MV-4-11 (cell line): Measurements from ENCODE around the gene SLF2.

Experiments
- DNase-seq: peaks from one replicate; lab custom pipeline; 2025; lab: John Stamatoyannopoulos, UW

The SLF2 gene

GRCh38 chr10:100901051-100901450 lies 11.7 kb upstream of the SLF2 start:
- DNase-seq: no peak

GRCh38 chr10:100902622-100903021 lies 10.1 kb upstream of the SLF2 start:
- DNase-seq: no peak

DNA sequence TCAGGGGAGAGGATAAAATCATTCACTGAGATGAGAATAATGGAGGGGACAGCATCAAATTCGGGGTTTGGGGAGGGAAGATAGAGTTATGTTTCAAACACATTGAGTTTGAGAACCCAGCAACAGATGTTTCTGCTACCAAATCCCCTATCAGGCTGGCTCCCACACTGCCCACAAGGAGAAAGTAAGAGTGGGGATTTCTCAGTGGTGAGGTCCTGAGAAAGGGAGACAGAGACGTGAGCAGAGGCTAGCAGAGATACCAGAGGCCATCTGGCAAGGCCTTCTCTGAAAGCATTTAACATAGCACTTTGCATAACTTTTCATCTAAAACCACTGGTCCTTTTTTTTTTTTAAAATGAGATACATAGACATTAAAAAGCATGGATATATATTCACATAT lies 7.8 kb upstream of the SLF2 start:
- DNase-seq: no peak

- peak; percentile 24 for DNase-seq
These were observed 5.6 kb upstream of the SLF2 start for GRCh38 chr10:100907175-100907574.

DNA sequence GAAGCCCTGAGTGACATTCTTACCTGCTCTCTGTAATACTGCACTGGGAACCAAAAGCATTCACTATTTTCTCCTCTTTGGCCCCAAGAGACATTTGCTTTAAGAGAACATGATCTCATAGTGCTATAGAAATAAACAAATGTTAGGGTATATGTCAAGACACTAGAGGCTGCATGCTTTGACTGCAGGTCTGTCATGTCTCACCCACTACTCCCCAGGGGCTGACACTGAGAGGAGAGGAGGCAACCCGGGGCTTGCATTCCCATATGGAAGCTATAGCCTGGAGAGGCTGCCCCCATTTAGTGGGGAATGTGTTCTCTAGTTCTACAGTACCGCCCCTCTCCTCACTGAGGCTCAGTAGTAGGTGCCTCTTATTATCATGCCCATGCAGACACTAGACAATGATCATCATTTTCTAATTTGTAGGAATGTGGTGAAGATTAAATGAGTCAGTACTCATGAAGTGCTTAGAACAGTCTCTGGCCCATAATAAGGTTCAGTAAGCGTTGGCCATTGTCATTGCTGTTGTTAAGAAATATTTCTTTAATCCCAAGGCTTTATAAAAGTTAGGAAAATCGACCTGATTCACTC lies 4.9 kb upstream of the SLF2 start:
- DNase-seq: no peak

DNA sequence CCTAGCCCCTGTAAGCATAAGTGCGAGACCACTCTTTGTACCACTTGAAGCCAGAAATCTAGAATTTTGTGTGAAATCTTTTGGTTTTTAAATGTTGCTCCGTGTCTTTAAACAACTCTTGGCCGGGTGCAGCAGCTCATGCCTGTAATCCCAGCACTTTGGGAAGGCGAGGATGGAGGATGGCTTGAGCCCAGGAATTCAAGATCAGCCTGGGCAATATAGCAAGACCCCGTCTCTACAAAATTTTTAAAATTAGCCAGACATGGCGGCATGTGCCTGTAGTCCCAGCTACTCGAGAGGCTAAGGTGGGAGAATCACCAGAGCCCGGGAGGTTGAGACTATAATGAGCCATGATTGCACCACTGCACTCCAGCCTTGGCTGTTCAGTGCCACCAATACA lies 4.4 kb upstream of the SLF2 start:
- DNase-seq: no peak

DNA sequence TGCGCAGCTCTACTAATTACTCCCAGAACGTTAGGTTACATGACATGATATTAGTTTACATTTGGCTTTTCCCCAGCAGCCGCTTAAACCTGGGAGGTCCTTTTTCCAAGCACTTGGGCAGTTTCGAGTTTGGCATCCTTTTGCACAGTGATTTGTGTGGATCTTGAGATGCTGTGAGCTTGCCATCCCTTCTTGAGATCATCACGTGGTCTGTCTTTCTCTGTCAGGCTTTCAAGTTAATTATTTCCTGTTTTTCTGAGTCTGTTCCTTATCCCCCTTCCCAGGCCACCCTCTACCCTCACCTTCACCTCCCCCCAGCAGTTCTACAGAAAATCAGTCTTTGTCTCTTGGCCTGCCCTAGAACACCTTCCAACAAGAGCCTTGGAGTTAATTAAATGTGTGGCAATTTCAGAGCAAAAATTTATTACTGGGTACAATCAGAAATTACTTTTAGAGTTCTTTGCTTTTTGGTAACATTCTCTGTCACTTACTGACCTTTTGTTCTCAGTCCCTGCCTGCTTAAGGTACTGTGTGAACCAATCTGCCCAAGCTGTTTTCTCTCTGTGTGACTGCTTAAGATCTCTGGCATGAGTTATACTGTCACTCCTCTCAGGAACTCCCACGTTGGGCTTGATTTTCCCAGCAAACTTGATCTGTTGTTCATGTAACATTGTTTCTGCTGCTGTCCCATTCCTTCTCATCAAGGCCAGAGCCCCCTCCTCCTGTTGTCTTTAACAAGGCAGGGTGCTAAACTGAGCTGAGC lies 3.1 kb upstream of the SLF2 start:
- no peak for DNase-seq

GRCh38 chr10:100911472-100911871 lies 1.3 kb upstream of the SLF2 start:
- no peak for DNase-seq

DNA sequence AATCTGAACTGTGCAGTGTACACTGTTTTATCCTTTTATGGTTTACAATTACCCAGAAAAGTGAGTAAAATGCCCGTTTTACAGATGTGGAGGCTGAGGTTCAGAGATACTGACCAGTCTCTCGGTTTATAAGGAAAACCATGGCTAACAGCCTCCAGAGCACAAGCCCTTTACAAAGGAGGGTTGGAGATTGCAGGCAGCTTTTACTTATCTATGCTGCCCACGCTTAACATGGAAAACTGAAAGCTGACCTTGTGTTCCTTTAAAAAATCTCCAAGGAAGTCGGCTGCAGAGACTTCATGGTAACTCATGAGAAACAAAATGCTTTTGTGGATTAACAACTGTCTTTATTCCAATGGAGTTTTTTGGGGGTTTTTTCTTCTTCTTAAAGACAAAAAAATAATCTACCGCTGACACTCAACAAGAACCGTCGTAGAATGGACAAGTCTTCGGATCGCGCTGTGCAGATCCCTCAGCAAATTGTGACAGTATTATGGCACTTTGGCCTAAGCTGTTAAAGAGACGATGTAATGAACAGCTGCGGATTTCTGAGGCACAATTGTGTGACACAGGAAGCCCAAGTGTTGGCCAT lies 654 bp upstream of the SLF2 start:
- no peak for DNase-seq

- no peak for DNase-seq
These were observed 705 bp downstream of the SLF2 start for GRCh38 chr10:100913470-100913865.

GRCh38 chr10:100917071-100917470 lies 4.3 kb downstream of the SLF2 start:
- no peak for DNase-seq

- DNase-seq: no peak
These were observed 10.8 kb downstream of the SLF2 start for GRCh38 chr10:100923580-100923979.

- no peak for DNase-seq
These were observed 14.5 kb downstream of the SLF2 start for GRCh38 chr10:100927266-100927665.

DNA sequence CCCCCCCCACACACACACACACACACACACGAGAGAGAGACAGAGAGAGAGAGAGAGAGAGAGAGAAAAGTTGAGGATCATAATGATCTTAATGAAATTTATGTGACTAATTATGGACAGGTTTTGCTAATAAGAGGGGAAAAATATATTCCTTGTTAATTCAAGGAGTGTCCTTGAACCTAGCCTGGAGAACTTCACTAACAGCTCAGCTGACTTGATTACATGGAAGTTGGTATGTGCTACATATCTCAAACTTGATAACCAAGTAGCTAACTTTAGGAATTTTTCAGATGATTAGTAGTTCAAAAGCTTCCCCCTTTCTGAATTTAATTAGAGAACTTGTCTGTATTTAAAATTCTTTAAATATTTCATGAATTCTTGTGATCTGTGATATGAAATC lies 15.3 kb downstream of the SLF2 start:
- DNase-seq: no peak

- no peak for DNase-seq
These were observed 17.6 kb downstream of the SLF2 start for GRCh38 chr10:100930368-100930767.

DNA sequence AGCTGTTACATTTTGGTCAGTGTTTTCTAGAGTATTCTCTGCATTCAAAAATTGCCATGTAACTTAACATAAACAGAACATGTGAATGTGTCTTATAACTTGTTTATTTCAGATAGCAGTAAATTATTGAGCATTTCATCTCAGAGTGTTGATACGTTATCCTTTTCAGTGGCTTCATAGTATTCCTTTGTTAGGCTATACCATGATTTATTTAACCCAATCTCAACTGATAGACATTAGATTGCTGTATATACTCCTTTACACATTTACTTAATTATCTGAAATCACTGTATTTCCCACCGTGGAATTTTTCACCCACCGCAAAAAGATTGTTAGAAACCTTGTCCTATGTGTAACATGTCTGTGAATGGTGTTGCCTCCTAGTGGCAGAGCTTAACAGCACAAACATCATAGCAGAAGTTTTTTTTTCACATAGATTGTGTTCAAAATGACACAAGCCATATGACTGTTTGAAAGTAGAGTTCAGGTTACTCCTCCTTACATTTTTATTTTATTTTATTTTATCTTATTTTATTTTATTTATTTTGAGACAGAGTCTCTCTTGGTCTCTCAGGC lies 21.4 kb downstream of the SLF2 start:
- peak; percentile 15 for DNase-seq

DNA sequence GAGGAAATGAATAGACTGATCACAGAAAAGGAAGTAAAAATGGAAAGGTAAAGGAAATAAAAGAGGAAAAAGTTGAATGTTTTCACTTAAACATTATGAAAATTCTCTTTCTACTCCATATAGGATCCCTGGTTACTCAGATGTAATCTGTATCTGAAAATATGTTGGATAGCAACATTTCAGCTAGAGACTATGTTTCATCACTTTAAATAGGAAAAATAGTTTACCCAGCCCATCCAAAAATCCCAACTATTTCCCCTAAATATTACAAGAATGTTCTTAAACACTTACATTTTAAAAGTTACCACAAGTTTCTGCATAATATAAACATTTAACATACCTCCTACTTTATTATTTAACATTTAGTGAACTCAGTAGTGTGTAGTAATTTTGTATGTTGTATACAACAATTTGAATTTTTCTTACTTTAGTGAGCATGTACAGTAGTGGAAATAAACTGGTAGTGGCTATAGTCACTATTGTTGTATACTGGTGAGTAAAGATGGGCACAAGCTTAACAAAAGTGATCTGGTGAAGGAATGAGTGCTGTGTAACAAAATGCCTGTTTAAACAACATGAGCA lies 27.1 kb downstream of the SLF2 start:
- no peak for DNase-seq

DNA sequence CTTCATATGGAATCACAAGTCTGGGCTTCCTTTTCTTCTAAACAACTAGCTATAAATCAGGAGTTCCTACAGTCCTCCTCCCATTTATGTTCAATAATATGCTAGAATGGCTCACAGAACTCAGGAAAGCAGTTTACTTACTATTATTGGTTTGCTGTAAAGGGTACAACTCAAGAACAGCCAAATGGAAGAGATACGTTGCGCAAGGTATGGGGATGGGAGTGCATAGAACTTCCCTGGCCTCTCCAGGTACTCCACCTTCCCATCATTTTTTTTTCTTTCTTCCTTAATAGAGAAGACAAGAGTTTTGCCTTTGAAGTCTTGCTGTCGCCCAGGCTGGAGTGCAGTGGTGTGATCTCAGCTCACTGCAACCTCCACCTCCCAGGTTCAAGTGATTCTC lies 29.5 kb downstream of the SLF2 start:
- no peak for DNase-seq

DNA sequence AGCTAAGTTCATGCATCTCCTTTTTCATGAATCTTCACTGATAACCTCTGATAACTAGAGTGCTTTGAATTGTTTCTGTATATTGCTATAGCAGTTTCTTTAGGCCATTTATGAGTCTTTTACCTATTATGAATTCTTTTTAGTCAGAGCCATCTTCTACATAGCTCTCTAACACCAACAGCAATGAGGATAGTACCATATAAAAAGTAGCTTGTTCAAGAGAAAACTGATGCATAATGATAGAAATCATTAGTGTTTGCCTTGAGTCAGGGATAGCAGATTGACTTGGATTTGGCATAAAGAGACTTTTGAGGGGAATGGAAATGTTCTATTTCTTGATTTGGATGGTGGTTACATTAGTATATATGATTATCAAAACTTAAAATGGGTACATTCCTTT lies 30.7 kb downstream of the SLF2 start:
- no peak for DNase-seq

- no peak for DNase-seq
These were observed 33.0 kb downstream of the SLF2 start for GRCh38 chr10:100945754-100946153.

- no peak for DNase-seq
These were observed 36.2 kb downstream of the SLF2 start for GRCh38 chr10:100948916-100949315.

GRCh38 chr10:100960251-100960650 lies 47.5 kb downstream of the SLF2 start:
- peak; percentile 9 for DNase-seq
